GM10847 (cell line): ENCODE measurements around the gene CYLD.

Source experiments
- POLR2A ChIP-seq: IDR thresholded peaks from 2 replicates; pipeline ENCODE4 v1.6.1; 2011; ENCODE audit not compliant: insufficient read length; ENCODE audit errors: extremely low read depth

The CYLD gene

DNA sequence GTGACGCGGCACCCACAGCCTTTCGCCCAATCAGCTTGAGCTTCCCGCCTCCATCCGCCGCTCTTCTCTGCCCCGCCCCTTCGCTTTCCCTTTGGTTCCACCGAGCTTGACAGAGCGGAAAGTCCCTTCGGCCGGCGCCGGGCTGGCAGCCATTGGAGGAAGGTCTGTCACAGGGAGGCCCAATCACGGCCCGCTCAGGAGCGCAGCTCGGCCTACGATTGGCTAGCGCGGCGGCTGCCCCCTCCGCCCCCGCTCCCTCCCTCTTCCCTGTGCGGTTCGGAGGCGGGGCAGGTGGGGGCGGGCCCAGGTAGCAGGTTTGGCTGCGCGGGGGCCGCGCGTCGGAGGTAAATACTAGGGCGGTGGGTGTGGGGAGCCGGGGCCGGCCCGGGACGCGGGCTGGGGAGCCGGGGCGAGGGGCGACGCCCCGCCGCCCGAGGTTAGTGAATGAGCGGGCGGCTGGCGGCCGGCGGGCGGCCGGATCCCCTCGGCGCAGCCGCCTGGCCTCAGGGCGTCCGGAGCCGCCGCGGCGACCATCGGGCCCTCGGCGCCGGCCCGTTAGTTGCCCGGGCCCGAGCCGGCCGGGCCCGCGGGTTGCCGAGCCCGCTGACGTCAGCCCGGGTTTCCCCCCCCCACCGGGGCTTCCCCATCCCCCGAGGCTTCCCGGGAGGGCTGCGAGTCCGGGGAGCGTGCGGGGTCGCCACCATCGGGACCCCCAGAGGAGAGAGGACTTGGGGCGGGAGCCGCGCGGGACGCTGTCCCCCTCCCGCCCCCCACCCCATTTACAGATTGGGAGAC is at the start of gene CYLD:
CYLD (plus strand) TSS at position 306 of the 795 bp plus-strand sequence. CDS start 7,613 bp downstream, outside the sequence.
- TF ChIP-seq POLR2A: peak; percentile 25

GRCh38 chr16:50692644-50692998 is 49.3 kb upstream of the CYLD start:
- no peak for TF ChIP-seq POLR2A

DNA sequence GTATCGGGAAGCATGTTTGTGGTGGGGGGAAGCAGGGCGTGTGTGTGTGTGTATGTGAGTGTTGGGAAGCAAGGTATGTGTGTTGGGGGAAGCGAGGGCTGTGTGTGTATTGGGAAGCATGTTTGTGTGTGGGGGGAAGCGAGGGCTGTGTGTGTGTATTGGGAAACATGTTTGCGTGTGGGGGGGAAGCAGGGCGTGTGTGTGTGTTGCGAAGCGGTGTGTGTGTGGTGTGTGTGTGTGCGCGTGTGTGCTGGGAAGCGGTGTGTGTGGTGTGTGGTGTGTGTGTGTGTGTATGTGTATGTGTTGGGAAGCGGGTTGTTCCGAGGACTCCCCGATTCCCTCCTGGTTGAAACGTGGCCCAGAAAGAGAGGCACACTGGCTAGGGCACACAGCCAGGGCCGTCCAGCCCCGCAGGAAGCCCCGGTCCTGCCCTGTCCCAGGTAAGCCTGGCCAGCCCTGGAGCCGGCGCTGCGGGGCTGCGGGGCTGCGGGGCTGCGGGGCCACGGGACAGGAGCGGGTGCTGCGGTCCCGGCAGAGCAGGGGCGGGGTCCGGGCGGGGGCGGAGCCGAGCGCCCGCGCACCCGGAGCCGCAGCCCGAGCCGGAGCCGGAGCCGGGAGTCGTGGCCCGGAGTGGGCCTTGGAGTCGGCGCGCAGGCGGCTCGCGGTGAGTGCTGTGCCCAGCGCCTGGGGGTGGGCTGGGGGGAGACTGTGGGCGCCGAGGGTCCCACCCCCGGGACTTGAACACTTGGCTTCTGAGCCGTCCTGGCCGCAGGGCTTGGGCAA is 48.7 kb upstream of the CYLD start, which contains the start of gene NOD2:
NOD2 (plus strand) TSS at position 608 of the 783 bp plus-strand sequence. CDS start 5,890 bp downstream, outside the sequence.
- peak; percentile 34 for TF ChIP-seq POLR2A

GRCh38 chr16:50694206-50694605 is 47.7 kb upstream of the CYLD start:
- no peak for TF ChIP-seq POLR2A

GRCh38 chr16:50695017-50696000 is 46.6 kb upstream of the CYLD start:
- no peak for TF ChIP-seq POLR2A

GRCh38 chr16:50696126-50696525 is 45.8 kb upstream of the CYLD start:
- TF ChIP-seq POLR2A: no peak

GRCh38 chr16:50696575-50697420 is 45.1 kb upstream of the CYLD start:
- TF ChIP-seq POLR2A: no peak

DNA sequence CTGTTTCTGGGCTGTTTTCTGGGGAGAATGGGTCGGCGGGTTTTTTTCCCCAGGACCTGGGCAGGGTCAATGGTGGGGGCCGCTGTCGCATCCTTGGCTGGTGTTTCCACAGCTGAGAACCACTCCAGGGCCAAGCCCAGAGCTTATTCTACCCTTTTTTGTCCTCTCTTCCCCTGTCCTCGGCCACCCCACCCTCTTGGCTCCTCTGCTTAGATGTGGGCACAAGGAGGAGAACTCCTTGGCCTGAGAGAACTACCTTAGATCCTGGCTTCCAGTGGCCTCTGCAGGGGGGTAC is 44.5 kb upstream of the CYLD start:
- no peak for TF ChIP-seq POLR2A

DNA sequence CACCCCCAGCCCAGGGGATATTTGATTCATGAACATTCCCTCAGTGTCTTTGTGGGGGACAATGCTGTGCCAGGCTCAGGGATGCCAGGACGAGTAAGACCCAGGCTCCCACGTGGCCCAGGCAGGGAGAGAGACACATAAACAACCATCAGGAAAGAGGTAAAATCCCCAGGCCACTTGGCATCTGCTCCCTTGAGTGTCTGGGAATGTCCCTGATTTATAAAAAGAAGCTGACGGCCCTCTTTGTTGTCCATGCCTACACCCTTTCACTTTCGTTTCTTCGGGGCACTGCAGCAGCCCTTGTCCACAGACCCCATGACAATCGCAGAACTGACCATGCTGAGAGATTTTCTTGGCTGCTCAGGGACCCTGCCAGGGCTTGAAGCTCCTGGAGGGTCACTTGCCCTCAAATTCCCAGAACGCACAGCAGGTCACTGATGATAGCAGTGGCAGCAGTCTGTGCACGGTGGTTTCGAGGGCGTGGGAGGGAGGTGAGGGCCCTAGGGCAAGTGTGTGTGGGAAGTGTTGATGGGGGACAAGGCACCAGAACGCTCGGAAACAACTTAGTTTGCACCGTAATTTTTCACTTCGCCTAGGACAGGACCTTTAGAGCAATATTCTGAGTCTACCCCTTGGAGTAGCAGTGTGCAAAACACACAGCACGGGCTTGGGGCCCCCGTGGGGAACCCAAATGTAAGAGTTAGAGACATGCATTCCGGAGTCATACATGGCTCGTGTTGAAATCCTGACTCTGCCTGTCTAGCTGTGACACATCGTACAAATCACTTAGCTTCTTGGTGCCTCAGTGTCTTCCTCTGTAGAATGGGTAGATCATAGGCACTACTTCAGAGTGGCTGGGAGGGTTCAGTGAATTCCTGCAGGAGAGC is 43.8 kb upstream of the CYLD start:
- no peak for TF ChIP-seq POLR2A

DNA sequence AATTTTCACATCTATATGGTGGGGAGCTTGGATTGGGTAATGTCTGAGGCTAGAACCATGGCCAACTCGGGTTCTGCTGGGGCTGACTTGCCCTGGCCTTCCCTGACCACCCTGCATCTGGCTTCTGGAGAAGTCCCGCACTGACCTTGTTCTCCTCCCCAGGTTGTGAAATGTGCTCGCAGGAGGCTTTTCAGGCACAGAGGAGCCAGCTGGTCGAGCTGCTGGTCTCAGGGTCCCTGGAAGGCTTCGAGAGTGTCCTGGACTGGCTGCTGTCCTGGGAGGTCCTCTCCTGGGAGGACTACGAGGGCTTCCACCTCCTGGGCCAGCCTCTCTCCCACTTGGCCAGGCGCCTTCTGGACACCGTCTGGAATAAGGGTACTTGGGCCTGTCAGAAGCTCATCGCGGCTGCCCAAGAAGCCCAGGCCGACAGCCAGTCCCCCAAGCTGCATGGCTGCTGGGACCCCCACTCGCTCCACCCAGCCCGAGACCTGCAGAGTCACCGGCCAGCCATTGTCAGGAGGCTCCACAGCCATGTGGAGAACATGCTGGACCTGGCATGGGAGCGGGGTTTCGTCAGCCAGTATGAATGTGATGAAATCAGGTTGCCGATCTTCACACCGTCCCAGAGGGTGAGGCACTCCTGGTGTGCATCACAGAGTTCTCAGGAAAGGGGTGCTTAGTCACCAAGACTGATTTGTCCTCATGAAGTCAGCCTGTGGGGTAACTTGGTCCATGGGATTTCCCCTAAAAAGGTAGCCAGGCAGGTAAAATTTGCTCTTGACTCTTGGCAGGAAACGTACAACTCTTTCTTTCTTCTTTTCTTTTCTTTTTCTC is 42.3 kb upstream of the CYLD start:
- TF ChIP-seq POLR2A: no peak

- TF ChIP-seq POLR2A: no peak
These were observed 39.2 kb upstream of the CYLD start for GRCh38 chr16:50702725-50703124.

GRCh38 chr16:50704245-50704644 is 37.6 kb upstream of the CYLD start:
- no peak for TF ChIP-seq POLR2A
